Measurements from ENCODE around the gene ADAMTSL2.

- TF ChIP-seq CTCF (IDR thresholded peaks at IDR 0.05): no peak
- TF ChIP-seq POLR2AphosphoS5 (IDR thresholded peaks at IDR 0.05): no peak
- no peak for TF ChIP-seq POLR2A (IDR thresholded peaks at IDR 0.05)
Measured at GRCh38 chr9:133595910-133596309, 61.4 kb downstream of the ADAMTSL2 start.
